Liver (tissue), 9 donors: ENCODE measurements around the gene CDK19. TPM values are rescaled to one million over a fixed set of nuclear protein-coding genes. Genes with fewer than 3 reads are reported as not detected.
"Not testable (repeated sequence)": the region's sequence is repeated elsewhere in the genome, so short reads cannot be mapped to it uniquely, and the experiment has no call there.

Source experiments
- DNase-seq: peaks from one replicate; pipeline ENCODE4 v3.0.0-alpha.2; 2017; ENCODE audit warnings: low spot score
- H3K27ac ChIP-seq, 2 donors: one replicate each; pipeline ENCODE4 v1.7.0; 2013; ENCODE audit warnings: inconsistent platforms in 2 of 2, low read length in 2 of 2, control low read depth in 1 of 2, low read depth in 1 of 2, mild to moderate bottlenecking in 1 of 2
- H3K27me3 ChIP-seq, 4 donors: one replicate each; pipeline versions ENCODE4 v1.6.1 to v1.7.0; 2013; ENCODE audit warnings: low read length in 3 of 4, inconsistent platforms in 1 of 4, mild to moderate bottlenecking in 1 of 4, moderate library complexity in 1 of 4; ENCODE audit not compliant: control insufficient read depth in 4 of 4, insufficient read depth in 4 of 4
- H3K36me3 ChIP-seq, 4 donors: one replicate each; pipeline versions ENCODE4 v1.6.1 to v1.7.0; 2013; ENCODE audit warnings: low read length in 3 of 4, mild to moderate bottlenecking in 3 of 4, low read depth in 1 of 4, moderate library complexity in 1 of 4; ENCODE audit not compliant: control insufficient read depth in 4 of 4, insufficient read depth in 3 of 4
- H3K4me1 ChIP-seq, 4 donors: one replicate each; pipeline versions ENCODE4 v1.6.1 to v1.7.0; 2013; ENCODE audit warnings: low read length in 3 of 4, mild to moderate bottlenecking in 3 of 4, moderate library complexity in 1 of 4; ENCODE audit not compliant: control insufficient read depth in 4 of 4, insufficient read depth in 4 of 4
- H3K4me3 ChIP-seq, 3 donors: one replicate each; pipeline versions ENCODE4 v1.6.1 to v1.7.0; 2013; ENCODE audit warnings: low read length in 3 of 3, control low read depth in 1 of 3, low read depth in 1 of 3, mild to moderate bottlenecking in 1 of 3
- H3K9ac ChIP-seq, 2 donors: one replicate each; pipeline ENCODE4 v1.7.0; 2013; ENCODE audit warnings: low read length in 2 of 2, mild to moderate bottlenecking in 2 of 2, moderate library complexity in 2 of 2, control low read depth in 1 of 2, low read depth in 1 of 2
- H3K9me3 ChIP-seq, 4 donors: one replicate each; pipeline versions ENCODE4 v1.6.1 to v1.7.0; 2013; ENCODE audit warnings: low read length in 3 of 4; ENCODE audit not compliant: control insufficient read depth in 4 of 4
- CTCF ChIP-seq: fragments of 150-350 bp; IDR thresholded peaks from 2 replicates; pipeline ENCODE4 v1.5.1; 2017; ENCODE audit warnings: improper control_type of control experiment, low read depth, low read length; ENCODE audit not compliant: missing input control
- EGR1 ChIP-seq, 2 donors: IDR thresholded peaks; 2 replicates each; pipeline ENCODE4 v1.6.1; 2016 to 2018; ENCODE audit warnings: antibody characterized with exemption in 2 of 2, low read depth in 2 of 2
- FOXA1 ChIP-seq: IDR thresholded peaks from 2 replicates; pipeline ENCODE4 v1.6.1; 2016; ENCODE audit warnings: antibody characterized with exemption
- FOXA2 ChIP-seq: IDR thresholded peaks from 2 replicates; pipeline ENCODE4 v1.6.1; 2016; ENCODE audit warnings: antibody characterized with exemption
- GABPA ChIP-seq, 2 donors: IDR thresholded peaks in 1 of 2; conservative IDR thresholded peaks in 1 of 2; 2 replicates each; pipeline ENCODE4 v1.6.1; 2016; ENCODE audit warnings: antibody characterized with exemption in 2 of 2, mild to moderate bottlenecking in 1 of 2, moderate library complexity in 1 of 2
- HNF4A ChIP-seq, 2 donors: conservative IDR thresholded peaks; 2 replicates each; pipeline ENCODE4 v1.6.1; 2016; ENCODE audit warnings: antibody characterized with exemption in 2 of 2, mild to moderate bottlenecking in 2 of 2
- HNF4G ChIP-seq: IDR thresholded peaks from 2 replicates; pipeline ENCODE4 v1.6.1; 2016; ENCODE audit warnings: antibody characterized with exemption
- JUND ChIP-seq, 2 donors: IDR thresholded peaks; 2 replicates each; pipeline ENCODE4 v1.6.1; 2016; ENCODE audit warnings: antibody characterized with exemption in 2 of 2
- NR2F2 ChIP-seq: IDR thresholded peaks from 2 replicates; pipeline ENCODE4 v1.6.1; 2016; ENCODE audit warnings: antibody characterized with exemption
- RAD21 ChIP-seq, 2 donors: IDR thresholded peaks; 2 replicates each; pipeline ENCODE4 v1.6.1; 2016; ENCODE audit warnings: antibody characterized with exemption in 2 of 2, mild to moderate bottlenecking in 2 of 2
- REST ChIP-seq: IDR thresholded peaks from 2 replicates; pipeline ENCODE4 v1.6.1; 2016; ENCODE audit warnings: antibody characterized with exemption, mild to moderate bottlenecking
- RXRA ChIP-seq, 2 donors: IDR thresholded peaks; 2 replicates each; pipeline ENCODE4 v1.6.1; 2017 to 2018; ENCODE audit warnings: antibody characterized with exemption in 2 of 2, mild to moderate bottlenecking in 1 of 2
- SP1 ChIP-seq: IDR thresholded peaks from 2 replicates; pipeline ENCODE4 v1.6.1; 2018; ENCODE audit warnings: antibody characterized with exemption, mild to moderate bottlenecking
- TAF1 ChIP-seq: conservative IDR thresholded peaks from 2 replicates; pipeline ENCODE4 v1.6.1; 2016; ENCODE audit warnings: antibody characterized with exemption, mild to moderate bottlenecking
- YY1 ChIP-seq: IDR thresholded peaks from 2 replicates; pipeline ENCODE4 v1.6.1; 2016; ENCODE audit warnings: antibody characterized with exemption, mild to moderate bottlenecking
- WGBS: extraction: QIAGEN DNeasy Blood & Tissue Kit; methylation state at CpG from one replicate; pipeline ENCODE4 v1.1.7; 2013; 5-methylcytosine and 5-hydroxymethylcytosine counted together
- polyA plus RNA-seq, 2 donors: library from polyadenylated mRNA; stranded (reverse) in 1 of 2; unstranded in 1 of 2; fragments of 200-250 nt in 1 of 2; fragments of >200 nt in 1 of 2; fragmentation: Nextera tagmentation in 1 of 2; extraction: Ambion mirVana in 1 of 2; gene quantifications; one replicate each; pipeline versions ENCODE4 v1.2.1 to v1.2.3, GENCODE V29; 2013 to 2015
- total RNA-seq, 2 donors: library from RNA; depleted of rRNA; stranded (reverse); fragments of >200 nt; gene quantifications; one replicate each; pipeline ENCODE4 v1.2.3, GENCODE V29; 2014
- TF ChIP-seq, protein P1 (sequence below): IDR thresholded peaks from 2 replicates; pipeline ENCODE4 v1.6.1; 2016; ENCODE audit warnings: antibody characterized with exemption
- TF ChIP-seq, protein P2 (sequence below): IDR thresholded peaks from 2 replicates; pipeline ENCODE4 v1.6.1; 2016; ENCODE audit warnings: antibody characterized with exemption
- TF ChIP-seq, protein P3 (sequence below): IDR thresholded peaks from 2 replicates; pipeline ENCODE4 v1.6.1; 2016; ENCODE audit warnings: antibody characterized with exemption
- donor health status: healthy.
- donor health status: healthy.
- donor health status: healthy.
- donor health status: healthy.
- donor health status: healthy.

The CDK19 gene
- total and polyA plus RNA-seq, 4 donors: 1.8 to 7.6 (median 3.9) TPM

DNA sequence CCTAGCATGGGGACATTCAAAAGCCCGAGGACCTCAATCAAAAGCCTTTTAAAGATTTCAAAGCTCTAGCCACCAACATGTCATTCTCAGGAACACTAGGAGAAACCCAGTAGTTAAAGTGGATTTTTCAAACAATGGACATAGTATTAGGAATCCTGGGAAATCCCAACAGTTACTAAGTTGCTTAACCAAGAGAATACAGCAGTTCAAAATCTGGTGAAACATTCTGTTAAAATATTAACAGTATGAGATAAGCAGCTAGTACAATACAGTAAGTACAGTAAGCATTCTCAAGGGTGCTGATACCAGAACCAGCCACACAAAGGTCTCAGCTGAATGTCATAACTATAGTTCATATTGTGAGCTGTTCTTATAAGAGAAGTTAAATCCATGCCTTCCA lies 68.6 kb downstream of the CDK19 start (continued):
- no peak for TF ChIP-seq REST

DNA sequence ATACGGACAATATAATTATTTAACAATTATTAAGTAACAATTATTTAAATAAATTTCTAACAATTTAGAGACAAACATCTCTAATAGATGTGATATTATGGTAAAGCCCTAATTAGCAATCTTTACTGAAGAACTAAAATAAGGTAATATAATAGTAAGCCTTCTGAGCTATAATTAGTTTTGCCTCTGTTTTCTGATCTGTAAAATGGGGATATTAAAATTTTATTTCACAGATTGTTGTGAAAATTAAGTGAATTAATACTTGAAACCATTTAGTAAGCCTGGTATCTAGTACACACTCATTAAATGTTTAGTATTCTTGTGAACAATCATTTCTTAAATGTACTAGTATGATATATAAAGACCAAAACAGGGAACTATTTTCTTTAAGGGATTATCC lies 70.3 kb downstream of the CDK19 start:
- no peak overlapping the region for H3K27ac ChIP-seq
- peaks cover 0 to 10% (median 1%) of the 10 kb centered on the region in 4 donors for H3K4me1 ChIP-seq
- WGBS: 98% methylated on average over 1 of the region's 1 CpG
- H3K36me3 ChIP-seq: peaks cover 0 to 7% (median 3%) of the 10 kb centered on the region in 4 donors
- H3K4me3 ChIP-seq: no peak overlapping the region
- H3K9ac ChIP-seq: no peak overlapping the region
- H3K9me3 ChIP-seq: peaks cover 2 to 8% (median 4%) of the 10 kb centered on the region in 4 donors
- TF ChIP-seq, protein P1, sequence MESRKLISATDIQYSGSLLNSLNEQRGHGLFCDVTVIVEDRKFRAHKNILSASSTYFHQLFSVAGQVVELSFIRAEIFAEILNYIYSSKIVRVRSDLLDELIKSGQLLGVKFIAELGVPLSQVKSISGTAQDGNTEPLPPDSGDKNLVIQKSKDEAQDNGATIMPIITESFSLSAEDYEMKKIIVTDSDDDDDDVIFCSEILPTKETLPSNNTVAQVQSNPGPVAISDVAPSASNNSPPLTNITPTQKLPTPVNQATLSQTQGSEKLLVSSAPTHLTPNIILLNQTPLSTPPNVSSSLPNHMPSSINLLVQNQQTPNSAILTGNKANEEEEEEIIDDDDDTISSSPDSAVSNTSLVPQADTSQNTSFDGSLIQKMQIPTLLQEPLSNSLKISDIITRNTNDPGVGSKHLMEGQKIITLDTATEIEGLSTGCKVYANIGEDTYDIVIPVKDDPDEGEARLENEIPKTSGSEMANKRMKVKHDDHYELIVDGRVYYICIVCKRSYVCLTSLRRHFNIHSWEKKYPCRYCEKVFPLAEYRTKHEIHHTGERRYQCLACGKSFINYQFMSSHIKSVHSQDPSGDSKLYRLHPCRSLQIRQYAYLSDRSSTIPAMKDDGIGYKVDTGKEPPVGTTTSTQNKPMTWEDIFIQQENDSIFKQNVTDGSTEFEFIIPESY: no peak
- TF ChIP-seq YY1: no peak
- no peak for TF ChIP-seq TAF1
- TF ChIP-seq FOXA1: no peak
- TF ChIP-seq EGR1 (IDR thresholded peaks at IDR 0.05; ENCODE audit: low read depth in 2 of 2): no peak
- TF ChIP-seq FOXA2: no peak
- no peak for TF ChIP-seq HNF4G
- no peak for TF ChIP-seq NR2F2
- no peak for TF ChIP-seq RAD21 (IDR thresholded peaks at IDR 0.05)
- TF ChIP-seq REST: no peak
- TF ChIP-seq GABPA (IDR thresholded peaks at IDR 0.05 in 1 of 2, conservative IDR thresholded peaks at IDR 0.05 in 1 of 2): no peak
- no peak for TF ChIP-seq CTCF
- TF ChIP-seq, protein P2, sequence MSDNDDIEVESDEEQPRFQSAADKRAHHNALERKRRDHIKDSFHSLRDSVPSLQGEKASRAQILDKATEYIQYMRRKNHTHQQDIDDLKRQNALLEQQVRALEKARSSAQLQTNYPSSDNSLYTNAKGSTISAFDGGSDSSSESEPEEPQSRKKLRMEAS: no peak
- TF ChIP-seq, protein P3, sequence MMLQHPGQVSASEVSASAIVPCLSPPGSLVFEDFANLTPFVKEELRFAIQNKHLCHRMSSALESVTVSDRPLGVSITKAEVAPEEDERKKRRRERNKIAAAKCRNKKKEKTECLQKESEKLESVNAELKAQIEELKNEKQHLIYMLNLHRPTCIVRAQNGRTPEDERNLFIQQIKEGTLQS: no peak
- no peak for TF ChIP-seq HNF4A (conservative IDR thresholded peaks at IDR 0.05)
- TF ChIP-seq JUND (IDR thresholded peaks at IDR 0.05): no peak
- no peak for TF ChIP-seq SP1
- no peak for TF ChIP-seq RXRA (IDR thresholded peaks at IDR 0.05)
- no peak for DNase-seq
- no peaks in the 10 kb centered on the region for H3K27me3 ChIP-seq

DNA sequence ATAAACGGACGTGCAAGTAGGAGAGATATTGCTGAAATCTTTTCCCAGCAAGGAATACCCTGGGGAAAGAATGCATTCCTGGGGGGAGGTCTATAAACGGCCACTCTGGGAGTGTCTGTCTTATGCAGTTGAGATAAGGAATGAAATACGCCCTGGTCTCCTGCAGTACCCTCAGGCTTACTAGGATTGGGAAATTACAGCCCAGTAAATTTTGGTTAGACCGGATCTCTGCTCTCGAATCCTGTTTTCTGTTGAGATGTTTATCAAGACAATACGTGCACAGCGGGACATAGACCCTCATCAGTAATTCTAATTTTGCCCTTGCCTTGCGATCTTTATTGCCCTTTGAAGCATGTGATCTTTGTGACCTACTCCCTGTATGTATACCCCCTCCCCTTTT lies 72.7 kb downstream of the CDK19 start:
- not testable (repeated sequence) for H3K9ac ChIP-seq, DNase-seq, H3K27me3 ChIP-seq, H3K27ac ChIP-seq, H3K4me3 ChIP-seq, H3K9me3 ChIP-seq, H3K36me3 ChIP-seq
- 98% methylated on average over 9 of the region's 9 CpGs for WGBS
- H3K4me1 ChIP-seq: peaks cover 4 to 18% (median 7%) of the 10 kb centered on the region in 4 donors
